HL-60 (cell line): ENCODE data around the gene ETV6.

ENCODE experiments used
- DNase-seq, 2 experiments: peaks; one replicate each; pipeline ENCODE4 v3.0.0-alpha.2; 2010 to 2020; ENCODE audit warnings: low read depth in 1 of 2, low spot score in 1 of 2
- H3K27ac ChIP-seq: fragments of 250-450 bp; sonication (Bioruptor Pico); replicated peaks from 2 replicates; pipeline ENCODE4 v1.5.1; 2020; ENCODE audit warnings: mild to moderate bottlenecking, moderate library complexity
- H3K27me3 ChIP-seq: fragments of 250-450 bp; sonication (Bioruptor Pico); 2 replicates; pipeline ENCODE4 v1.5.1; 2021; ENCODE audit warnings: mild to moderate bottlenecking, moderate library complexity; ENCODE audit not compliant: insufficient read depth, poor library complexity, severe bottlenecking
- H3K4me3 ChIP-seq: replicated peaks from 2 replicates; pipeline ENCODE4 v1.5.1; 2011; ENCODE audit warnings: mild to moderate bottlenecking, control low read depth, low read length; ENCODE audit not compliant: insufficient read depth
- CTCF ChIP-seq: IDR thresholded peaks from one replicate; pipeline ENCODE4 v1.5.1; 2011; ENCODE audit warnings: low read length, control low read depth, inconsistent platforms; ENCODE audit not compliant: insufficient read depth
- GABPA ChIP-seq: IDR thresholded peaks from 2 replicates; pipeline ENCODE4 v1.6.1; 2012; ENCODE audit warnings: low read depth
- POLR2AphosphoS5 ChIP-seq: IDR thresholded peaks from 2 replicates; pipeline ENCODE4 v1.6.1; 2012; ENCODE audit warnings: low read depth
- REST ChIP-seq: IDR thresholded peaks from 2 replicates; pipeline ENCODE4 v1.6.1; 2012; ENCODE audit warnings: low read depth; ENCODE audit not compliant: insufficient replicate concordance
- SPI1 ChIP-seq: IDR thresholded peaks from 2 replicates; pipeline ENCODE4 v1.6.1; 2012; ENCODE audit warnings: low read depth, mild to moderate bottlenecking, borderline replicate concordance

ETV6 gene

GRCh38 chr12:11718768-11719253, 69.3 kb downstream of the ETV6 start:
- no peak for DNase-seq
- Histone ChIP-seq H3K27me3 (no peaks in the 10 kb centered on the region), H3K27ac (peak overlapping the region; percentile 3; the same call in 1 of the 2 replicates), H3K4me3 (no peak overlapping the region)
- TF ChIP-seq REST (no peak), GABPA (no peak), POLR2AphosphoS5 (no peak), SPI1 (no peak), CTCF (no peak)

- Histone ChIP-seq H3K27me3 (no peaks in the 10 kb centered on the region), H3K27ac (peak overlapping the region; percentile 3; the same call in 1 of the 2 replicates), H3K4me3 (no peak overlapping the region)
- peak; percentile 70; the same call in 1 of the 2 replicates for TF ChIP-seq SPI1
- TF ChIP-seq REST: no peak
- peak; percentile 48; the same call in 1 of the 2 replicates for TF ChIP-seq POLR2AphosphoS5
- peak; percentile 66 to 75 for DNase-seq
Measured at GRCh38 chr12:11719678-11720099, 70.2 kb downstream of the ETV6 start.

- Histone ChIP-seq H3K27ac (peak overlapping the region; percentile 13; the same call in 1 of the 2 replicates), H3K4me3 (no peak overlapping the region), H3K27me3 (no peaks in the 10 kb centered on the region)
- DNase-seq: no peak
- TF ChIP-seq SPI1 (no peak), POLR2AphosphoS5 (no peak), GABPA (no peak), REST (no peak), CTCF (no peak)
Measured at GRCh38 chr12:11722071-11722470, 72.6 kb downstream of the ETV6 start.
